ENCODE results near the gene ACAP2.

The ACAP2 gene

GRCh38 chr3:195397524-195397923 is 45.3 kb downstream of the ACAP2 start:
- TF ChIP-seq CTCF (IDR thresholded peaks at IDR 0.05; ENCODE audit: insufficient read depth, low read length, missing control alignments), result no peak
- CTCF ChIA-PET, result no interaction called here
- no peak overlapping the region for H3K4me3 ChIP-seq (ENCODE audit: low read depth, low read length)
- POLR2A ChIA-PET, result no interaction called here
- no peak for DNase-seq (ENCODE audit: low read depth, low spot score)

GRCh38 chr3:195395208-195395816 is 47.5 kb downstream of the ACAP2 start:
- ChIA-PET POLR2A (interaction anchor here (1.0 kb wide), 1 partner anchor 48 kb away, joined by 3 read pairs; the partner anchor contains the start of gene ACAP2), CTCF (interaction anchor here (0.6 to 1.5 kb wide), 2 partner anchors 14 to 94 kb away, joined by 3 to 4 read pairs; no protein-coding TSS in a partner anchor)
- H3K4me3 ChIP-seq (ENCODE audit: low read depth, low read length), result no peak overlapping the region
- DNase-seq (ENCODE audit: low read depth, low spot score), result no peak
- no peak for TF ChIP-seq CTCF (IDR thresholded peaks at IDR 0.05; ENCODE audit: insufficient read depth, low read length, missing control alignments)

GRCh38 chr3:195394700-195395099 is 48.1 kb downstream of the ACAP2 start:
- DNase-seq (ENCODE audit: low read depth, low spot score), result no peak
- TF ChIP-seq CTCF (IDR thresholded peaks at IDR 0.05; ENCODE audit: insufficient read depth, low read length, missing control alignments), result no peak
- CTCF ChIA-PET, result interaction anchor here (1.5 kb wide), 1 partner anchor 13 kb away, joined by 4 read pairs; no protein-coding TSS in a partner anchor
- POLR2A ChIA-PET, result interaction anchor here (0.7 to 1.0 kb wide), 2 partner anchors 48 to 711 kb away, joined by 3 to 4 read pairs; partner anchors contain the start of gene ACAP2
- H3K4me3 ChIP-seq (ENCODE audit: low read depth, low read length), result no peak overlapping the region

GRCh38 chr3:195394024-195394423 is 48.8 kb downstream of the ACAP2 start:
- POLR2A ChIA-PET, result interaction anchor here (0.7 kb wide), 1 partner anchor 710 kb away, joined by 4 read pairs; no protein-coding TSS in a partner anchor
- no peak for DNase-seq (ENCODE audit: low read depth, low spot score)
- H3K4me3 ChIP-seq (ENCODE audit: low read depth, low read length), result no peak overlapping the region
- CTCF ChIA-PET, result interaction anchor here (0.5 kb wide), 1 partner anchor 123 kb away, joined by 3 read pairs; the partner anchor contains the start of gene XXYLT1
- TF ChIP-seq CTCF (IDR thresholded peaks at IDR 0.05; ENCODE audit: insufficient read depth, low read length, missing control alignments), result no peak

- no peak overlapping the region for H3K4me3 ChIP-seq (ENCODE audit: low read depth, low read length)
- no peak for DNase-seq (ENCODE audit: low read depth, low spot score)
- ChIA-PET CTCF (interaction anchor here (1.5 kb wide), 1 partner anchor 134 kb away, joined by 5 read pairs; no protein-coding TSS in a partner anchor), POLR2A (no interaction called here)
- TF ChIP-seq CTCF (IDR thresholded peaks at IDR 0.05; ENCODE audit: insufficient read depth, low read length, missing control alignments), result no peak
These were observed 54.4 kb downstream of the ACAP2 start for GRCh38 chr3:195388380-195388779.

- H3K4me3 ChIP-seq (ENCODE audit: low read depth, low read length), result no peak overlapping the region
- POLR2A ChIA-PET, result no interaction called here
- no peak for TF ChIP-seq CTCF (IDR thresholded peaks at IDR 0.05; ENCODE audit: insufficient read depth, low read length, missing control alignments)
- no peak for DNase-seq (ENCODE audit: low read depth, low spot score)
- CTCF ChIA-PET, result no interaction called here
These were observed 56.1 kb downstream of the ACAP2 start for GRCh38 chr3:195386739-195387138.

Data from AG04449 (cell line).